Activated CD4-positive, alpha-beta T cell treated with anti-CD3 and anti-CD28 coated beads, Interleukin-2, amount 50 U/mL, for 24 hours (primary cell): ENCODE data around the gene VDAC1.
A peak's percentile ranks its signal among the peaks of the same experiment; 100 is the strongest.
"Not testable (repeated sequence)": the region's sequence is repeated elsewhere in the genome, so short reads cannot be mapped to it uniquely, and the experiment has no call there.

Source experiments
- DNase-seq, 2 donors: peaks; one replicate each; pipeline ENCODE4 v3.0.0-alpha.2; 2020; ENCODE audit warnings: low read depth in 1 of 2, low spot score in 1 of 2

The VDAC1 gene

GRCh38 chr5:134004626-134005416 is at the start of gene VDAC1:
TSS of gene VDAC1 (minus strand) at chr5:134004975. CDS start at chr5:133993012, 11,963 bp downstream.
- DNase-seq: peak; percentile 68 to 71

GRCh38 chr5:134053840-134054338 is 49.1 kb upstream of the VDAC1 start:
- no peak for DNase-seq

GRCh38 chr5:134053314-134053839 is 48.6 kb upstream of the VDAC1 start:
- no peak for DNase-seq

- no peak for DNase-seq
Observed at GRCh38 chr5:134051305-134051704, 46.5 kb upstream of the VDAC1 start.

- DNase-seq: no peak
Observed at GRCh38 chr5:134048864-134049263, 44.1 kb upstream of the VDAC1 start.

GRCh38 chr5:134047687-134048056 is 42.9 kb upstream of the VDAC1 start:
- DNase-seq: no peak

GRCh38 chr5:134046801-134047686 is 42.3 kb upstream of the VDAC1 start:
- no peak for DNase-seq

- DNase-seq: no peak
Observed at GRCh38 chr5:134046330-134046729, 41.6 kb upstream of the VDAC1 start.

GRCh38 chr5:134043793-134044792 is 39.3 kb upstream of the VDAC1 start:
- no peak for DNase-seq

GRCh38 chr5:134041570-134042411 is 37.0 kb upstream of the VDAC1 start:
- no peak for DNase-seq

- DNase-seq: no peak
Observed at GRCh38 chr5:134038138-134038537, 33.4 kb upstream of the VDAC1 start.

GRCh38 chr5:134037160-134037559 is 32.4 kb upstream of the VDAC1 start:
- no peak for DNase-seq

- no peak for DNase-seq
Observed at GRCh38 chr5:134034326-134034725, 29.6 kb upstream of the VDAC1 start.

GRCh38 chr5:134030303-134030964 is 25.7 kb upstream of the VDAC1 start:
- not testable (repeated sequence) for DNase-seq

GRCh38 chr5:134029156-134029555 is 24.4 kb upstream of the VDAC1 start:
- no peak for DNase-seq

GRCh38 chr5:134028496-134028895 is 23.7 kb upstream of the VDAC1 start:
- no peak for DNase-seq

GRCh38 chr5:134027288-134027615 is 22.5 kb upstream of the VDAC1 start:
- no peak for DNase-seq

GRCh38 chr5:134026521-134027287 is 21.9 kb upstream of the VDAC1 start:
- peak in 1 of 2 donors; percentile 45 for DNase-seq
